COR-L47 (cell line): Measurements from ENCODE around the gene CNOT4.
"Not testable (repeated sequence)": the region's sequence is repeated elsewhere in the genome, so short reads cannot be mapped to it uniquely, and the experiment has no call there.

Source experiments
- DNase-seq: peaks from one replicate; lab custom pipeline; 2025; lab: John Stamatoyannopoulos, UW

The CNOT4 gene

GRCh38 chr7:135326636-135327280, 183.1 kb downstream of the CNOT4 start:
- no peak for DNase-seq

GRCh38 chr7:135322571-135323340, 187.1 kb downstream of the CNOT4 start:
- DNase-seq: no peak

GRCh38 chr7:135321556-135321955, 188.3 kb downstream of the CNOT4 start:
- no peak for DNase-seq

GRCh38 chr7:135320953-135321352, 188.9 kb downstream of the CNOT4 start:
- DNase-seq: not testable (repeated sequence)

GRCh38 chr7:135320268-135320667, 189.6 kb downstream of the CNOT4 start:
- DNase-seq: peak; percentile 77

DNA sequence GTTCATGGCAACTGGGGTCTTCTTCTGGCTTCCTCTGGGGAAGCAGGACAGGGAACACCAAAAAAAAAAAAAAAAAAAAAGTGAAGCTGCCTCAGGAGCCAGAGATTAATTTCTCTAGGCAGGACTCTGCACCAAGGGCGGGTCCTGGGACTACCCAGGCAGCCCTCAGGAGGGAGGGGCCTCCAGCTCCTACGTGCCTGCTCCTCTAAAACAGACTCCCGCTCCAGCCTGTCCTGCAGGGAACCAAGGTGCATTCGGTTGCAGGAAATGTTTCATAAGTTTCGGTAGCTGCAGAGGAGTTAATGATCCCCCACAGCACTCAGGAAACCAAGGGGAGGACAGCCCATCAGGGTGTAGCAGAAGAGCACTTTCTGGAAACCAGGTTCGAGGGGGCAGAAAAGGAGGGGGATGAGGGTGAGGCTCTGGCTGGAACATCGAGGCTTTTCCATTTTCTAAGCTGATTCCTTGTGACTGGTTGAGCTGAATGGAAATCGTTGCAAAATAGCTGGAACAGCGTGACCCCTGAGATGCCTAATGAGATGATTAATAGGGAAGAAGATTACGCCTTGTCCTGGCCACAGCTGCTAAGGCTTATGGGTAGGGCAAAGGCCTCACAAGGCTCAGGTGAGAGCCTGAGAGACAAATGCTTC, 192.1 kb downstream of the CNOT4 start:
- DNase-seq: no peak

DNA sequence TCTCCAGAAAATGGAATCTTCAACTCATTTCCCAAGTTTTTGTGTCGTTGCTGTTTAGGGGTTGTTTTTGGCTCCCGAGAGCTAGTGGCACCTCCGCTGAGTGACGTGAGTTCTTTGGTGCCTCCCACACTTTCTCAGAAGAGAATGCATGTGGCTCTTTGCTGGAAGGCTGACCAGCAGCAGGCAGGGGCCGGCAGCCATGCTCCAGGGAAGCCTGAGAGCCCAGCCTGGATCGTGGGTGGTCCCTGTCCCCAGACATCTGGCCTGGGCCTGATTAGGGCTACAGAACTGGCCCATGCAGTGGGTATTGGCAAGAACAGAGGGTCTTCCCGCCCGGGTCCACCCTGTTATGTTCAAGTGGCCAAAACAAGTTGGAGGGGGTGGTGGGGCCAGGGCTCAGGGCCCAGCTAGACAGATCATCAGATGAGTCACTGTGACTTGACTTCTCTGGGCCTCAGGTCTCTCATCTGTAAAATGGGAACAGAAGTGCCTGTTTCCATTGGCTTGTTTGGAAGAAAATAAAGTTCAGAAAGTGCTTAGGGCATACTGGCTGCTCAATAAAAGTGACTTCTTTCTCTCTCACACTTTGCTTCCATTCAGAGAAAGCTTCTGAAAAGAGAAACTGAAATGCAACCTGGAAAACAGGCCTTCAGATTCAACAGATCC, 193.1 kb downstream of the CNOT4 start:
- no peak for DNase-seq

- no peak for DNase-seq
Measured at GRCh38 chr7:135313971-135314370, 195.9 kb downstream of the CNOT4 start.
